WTC11 (cell line): Measurements from ENCODE around the gene GRM1.

Source experiments
- ATF3 ChIP-seq: sonication (generic); formaldehyde crosslinking; conservative IDR thresholded peaks from 2 replicates; pipeline ENCODE4 v1.8.1; 2022; ENCODE audit warnings: mild to moderate bottlenecking, missing genetic modification reagents
- CREM ChIP-seq: sonication (generic); formaldehyde crosslinking; IDR thresholded peaks from 2 replicates; pipeline ENCODE4 v1.8.1; 2022; ENCODE audit warnings: mild to moderate bottlenecking, missing genetic modification reagents, moderate library complexity
- CTCF ChIP-seq: fragments of 200-600 bp; IDR thresholded peaks from 2 replicates; pipeline ENCODE4 v1.8.0; 2022; ENCODE audit warnings: antibody characterized with exemption
- ESRRA ChIP-seq: sonication (generic); formaldehyde crosslinking; IDR thresholded peaks from 2 replicates; pipeline ENCODE4 v1.8.1; 2022; ENCODE audit warnings: mild to moderate bottlenecking, missing genetic modification reagents, borderline replicate concordance
- JUN ChIP-seq: sonication (generic); formaldehyde crosslinking; IDR thresholded peaks from 2 replicates; pipeline ENCODE4 v1.8.0; 2023; ENCODE audit warnings: mild to moderate bottlenecking, missing genetic modification reagents
- SP1 ChIP-seq: sonication (generic); formaldehyde crosslinking; conservative IDR thresholded peaks from 2 replicates; pipeline ENCODE4 v1.8.1; 2022; ENCODE audit warnings: missing genetic modification reagents
- TF ChIP-seq, protein P1 (sequence below): sonication (generic); formaldehyde crosslinking; IDR thresholded peaks from 2 replicates; pipeline ENCODE4 v1.8.1; 2023; ENCODE audit warnings: mild to moderate bottlenecking, missing genetic modification reagents, moderate library complexity
- TF ChIP-seq, protein P2 (sequence below): sonication (generic); formaldehyde crosslinking; IDR thresholded peaks from 2 replicates; pipeline ENCODE4 v1.8.1; 2022; ENCODE audit warnings: missing genetic modification reagents, borderline replicate concordance

GRCh38 chr6:146047371-146047770, 18.5 kb downstream of the GRM1 start:
- no peak for TF ChIP-seq SP1 (CRISPR knock-in tag)
- TF ChIP-seq CTCF: no peak
- TF ChIP-seq ESRRA: no peak
- TF ChIP-seq JUN (CRISPR knock-in tag): no peak
- TF ChIP-seq ATF3 (CRISPR knock-in tag): no peak
- TF ChIP-seq, protein P1, sequence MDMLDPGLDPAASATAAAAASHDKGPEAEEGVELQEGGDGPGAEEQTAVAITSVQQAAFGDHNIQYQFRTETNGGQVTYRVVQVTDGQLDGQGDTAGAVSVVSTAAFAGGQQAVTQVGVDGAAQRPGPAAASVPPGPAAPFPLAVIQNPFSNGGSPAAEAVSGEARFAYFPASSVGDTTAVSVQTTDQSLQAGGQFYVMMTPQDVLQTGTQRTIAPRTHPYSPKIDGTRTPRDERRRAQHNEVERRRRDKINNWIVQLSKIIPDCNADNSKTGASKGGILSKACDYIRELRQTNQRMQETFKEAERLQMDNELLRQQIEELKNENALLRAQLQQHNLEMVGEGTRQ (CRISPR knock-in tag): no peak
- no peak for TF ChIP-seq CREM (CRISPR knock-in tag)
- TF ChIP-seq, protein P2, sequence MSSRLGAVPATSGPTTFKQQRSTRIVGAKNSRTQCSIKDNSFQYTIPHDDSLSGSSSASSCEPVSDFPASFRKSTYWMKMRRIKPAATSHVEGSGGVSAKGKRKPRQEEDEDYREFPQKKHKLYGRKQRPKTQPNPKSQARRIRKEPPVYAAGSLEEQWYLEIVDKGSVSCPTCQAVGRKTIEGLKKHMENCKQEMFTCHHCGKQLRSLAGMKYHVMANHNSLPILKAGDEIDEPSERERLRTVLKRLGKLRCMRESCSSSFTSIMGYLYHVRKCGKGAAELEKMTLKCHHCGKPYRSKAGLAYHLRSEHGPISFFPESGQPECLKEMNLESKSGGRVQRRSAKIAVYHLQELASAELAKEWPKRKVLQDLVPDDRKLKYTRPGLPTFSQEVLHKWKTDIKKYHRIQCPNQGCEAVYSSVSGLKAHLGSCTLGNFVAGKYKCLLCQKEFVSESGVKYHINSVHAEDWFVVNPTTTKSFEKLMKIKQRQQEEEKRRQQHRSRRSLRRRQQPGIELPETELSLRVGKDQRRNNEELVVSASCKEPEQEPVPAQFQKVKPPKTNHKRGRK (CRISPR knock-in tag): no peak
